ENCODE results near the gene RNF133.

The RNF133 gene

DNA sequence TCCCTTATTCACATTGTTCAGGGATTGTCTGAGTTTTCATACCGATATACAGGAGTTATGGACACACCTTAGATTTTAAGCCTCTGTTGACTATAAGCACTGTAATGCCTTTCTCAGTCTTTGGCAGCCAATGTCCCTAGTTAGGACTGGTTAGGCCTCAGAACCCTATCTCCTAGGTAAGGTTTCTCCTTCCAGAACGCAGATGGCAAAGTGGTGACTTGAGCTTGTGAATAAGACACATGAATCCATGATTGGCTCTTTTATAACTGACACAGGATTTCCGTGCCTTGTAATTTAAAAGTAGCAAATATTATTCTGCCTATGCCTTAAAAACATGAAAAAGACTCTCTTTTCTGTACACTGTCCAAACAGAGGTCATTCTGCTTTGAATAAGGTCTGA lies 16.3 kb upstream of the RNF133 start:
- no peak for TF ChIP-seq EZH2phosphoT487 (conservative IDR thresholded peaks at IDR 0.05; ENCODE audit: low read length)
- no peaks in the 10 kb centered on the region for H3K9me2 ChIP-seq (replicated peaks; ENCODE audit: insufficient read depth, low read length)
- H3K79me2 ChIP-seq (ENCODE audit: insufficient read depth, low read length) = no peaks in the 10 kb centered on the region
- no peaks in the 10 kb centered on the region for H3F3A ChIP-seq (ENCODE audit: insufficient read depth)
- H2AFZ ChIP-seq (ENCODE audit: low read depth, low read length, severe bottlenecking) = no peak overlapping the region
- no peaks in the 10 kb centered on the region for H4K20me1 ChIP-seq (ENCODE audit: low read depth, low read length)
- H3K4me2 ChIP-seq (ENCODE audit: low read depth, low read length, poor library complexity, severe bottlenecking) = no peak overlapping the region
- no peak overlapping the region for H3K4me3 ChIP-seq (ENCODE audit: insufficient read depth, low read length, poor library complexity, severe bottlenecking)
- no peaks in the 10 kb centered on the region for H3K9me3 ChIP-seq (ENCODE audit: insufficient read depth, low read length)
- H3K9ac ChIP-seq (ENCODE audit: low read length) = no peak overlapping the region
- no peak overlapping the region for H3K27ac ChIP-seq (ENCODE audit: low read depth, low read length)
- H3K27me3 ChIP-seq (ENCODE audit: low read length) = no peaks in the 10 kb centered on the region
- H3K36me3 ChIP-seq (ENCODE audit: low read length) = no peaks in the 10 kb centered on the region

DNA sequence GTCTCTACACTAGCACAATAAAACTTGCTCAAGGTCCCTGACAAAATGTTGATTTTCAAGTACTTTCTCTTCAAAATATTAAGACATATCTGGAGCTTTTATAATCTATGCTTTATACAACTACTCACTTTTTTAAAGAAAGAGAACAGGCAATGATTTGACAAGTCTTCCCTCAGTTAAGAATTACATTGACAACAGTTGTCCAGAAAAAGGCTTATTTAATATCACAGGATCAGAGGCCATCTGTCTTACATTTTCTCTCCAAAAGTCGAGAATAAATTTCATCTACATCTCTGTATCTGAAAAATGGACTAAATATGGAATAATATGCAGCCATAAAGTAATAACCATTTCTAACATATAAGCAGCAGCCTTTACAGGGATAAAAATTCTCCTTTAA lies 12.0 kb upstream of the RNF133 start:
- H3K9me3 ChIP-seq (ENCODE audit: insufficient read depth, low read length) = no peaks in the 10 kb centered on the region
- H3K4me2 ChIP-seq (ENCODE audit: low read depth, low read length, poor library complexity, severe bottlenecking) = no peak overlapping the region
- H3K4me3 ChIP-seq (ENCODE audit: insufficient read depth, low read length, poor library complexity, severe bottlenecking) = no peak overlapping the region
- no peak overlapping the region for H3K27ac ChIP-seq (ENCODE audit: low read depth, low read length)
- no peak overlapping the region for H3K9ac ChIP-seq (ENCODE audit: low read length)
- H3K36me3 ChIP-seq (ENCODE audit: low read length) = no peaks in the 10 kb centered on the region
- H3K9me2 ChIP-seq (replicated peaks; ENCODE audit: insufficient read depth, low read length) = no peaks in the 10 kb centered on the region
- H3K79me2 ChIP-seq (ENCODE audit: insufficient read depth, low read length) = no peaks in the 10 kb centered on the region
- no peaks in the 10 kb centered on the region for H3K27me3 ChIP-seq (ENCODE audit: low read length)
- TF ChIP-seq, protein P1, sequence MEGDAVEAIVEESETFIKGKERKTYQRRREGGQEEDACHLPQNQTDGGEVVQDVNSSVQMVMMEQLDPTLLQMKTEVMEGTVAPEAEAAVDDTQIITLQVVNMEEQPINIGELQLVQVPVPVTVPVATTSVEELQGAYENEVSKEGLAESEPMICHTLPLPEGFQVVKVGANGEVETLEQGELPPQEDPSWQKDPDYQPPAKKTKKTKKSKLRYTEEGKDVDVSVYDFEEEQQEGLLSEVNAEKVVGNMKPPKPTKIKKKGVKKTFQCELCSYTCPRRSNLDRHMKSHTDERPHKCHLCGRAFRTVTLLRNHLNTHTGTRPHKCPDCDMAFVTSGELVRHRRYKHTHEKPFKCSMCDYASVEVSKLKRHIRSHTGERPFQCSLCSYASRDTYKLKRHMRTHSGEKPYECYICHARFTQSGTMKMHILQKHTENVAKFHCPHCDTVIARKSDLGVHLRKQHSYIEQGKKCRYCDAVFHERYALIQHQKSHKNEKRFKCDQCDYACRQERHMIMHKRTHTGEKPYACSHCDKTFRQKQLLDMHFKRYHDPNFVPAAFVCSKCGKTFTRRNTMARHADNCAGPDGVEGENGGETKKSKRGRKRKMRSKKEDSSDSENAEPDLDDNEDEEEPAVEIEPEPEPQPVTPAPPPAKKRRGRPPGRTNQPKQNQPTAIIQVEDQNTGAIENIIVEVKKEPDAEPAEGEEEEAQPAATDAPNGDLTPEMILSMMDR (IDR thresholded peaks at IDR 0.05; ENCODE audit: insufficient read depth, low read length, poor library complexity, severe bottlenecking) = no peak
- TF ChIP-seq EZH2phosphoT487 (conservative IDR thresholded peaks at IDR 0.05; ENCODE audit: low read length) = no peak
- H2AFZ ChIP-seq (ENCODE audit: low read depth, low read length, severe bottlenecking) = no peak overlapping the region
- no peaks in the 10 kb centered on the region for H4K20me1 ChIP-seq (ENCODE audit: low read depth, low read length)
- H3F3A ChIP-seq (ENCODE audit: insufficient read depth) = no peaks in the 10 kb centered on the region

DNA sequence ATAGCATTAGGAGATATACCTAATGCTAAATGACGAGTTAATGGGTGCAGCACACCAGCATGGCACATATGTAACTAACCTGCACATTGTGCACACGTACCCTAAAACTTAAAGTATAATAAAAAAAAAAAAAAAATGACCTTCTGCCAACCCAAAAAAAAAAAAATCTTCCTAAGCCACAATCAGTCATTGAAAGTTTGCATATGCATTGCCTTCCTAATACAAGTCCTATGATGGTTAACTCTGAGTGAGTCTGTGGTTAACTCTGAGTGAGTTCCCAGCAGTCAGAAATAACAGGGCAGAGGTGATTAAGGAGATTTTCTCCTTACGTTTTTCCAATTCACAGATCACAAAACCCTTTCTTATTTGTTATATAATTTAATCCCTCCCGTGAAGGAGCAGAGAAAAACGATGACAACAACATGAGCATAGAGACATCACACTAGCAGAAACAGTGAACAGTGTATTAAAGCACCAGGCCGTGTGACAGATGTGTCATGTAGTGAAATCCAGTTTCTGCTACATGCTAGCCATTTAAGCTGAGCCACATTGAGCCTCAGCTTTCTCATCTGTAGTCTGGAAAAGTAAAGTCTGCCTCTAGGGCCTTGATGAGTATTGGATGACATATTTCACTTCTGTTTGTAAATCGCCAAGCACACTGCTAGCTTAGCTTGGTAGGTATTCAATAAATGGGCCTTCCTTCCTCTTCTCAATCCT lies 11.2 kb upstream of the RNF133 start:
- Histone ChIP-seq H3K27me3 (ENCODE audit: low read length) (no peaks in the 10 kb centered on the region), H3K36me3 (ENCODE audit: low read length) (no peaks in the 10 kb centered on the region), H3K9ac (ENCODE audit: low read length) (no peak overlapping the region), H3K4me3 (ENCODE audit: insufficient read depth, low read length, poor library complexity, severe bottlenecking) (no peak overlapping the region), H2AFZ (ENCODE audit: low read depth, low read length, severe bottlenecking) (no peak overlapping the region), H4K20me1 (ENCODE audit: low read depth, low read length) (no peaks in the 10 kb centered on the region), H3K9me3 (ENCODE audit: insufficient read depth, low read length) (no peaks in the 10 kb centered on the region), H3F3A (ENCODE audit: insufficient read depth) (no peaks in the 10 kb centered on the region), H3K4me2 (ENCODE audit: low read depth, low read length, poor library complexity, severe bottlenecking) (no peak overlapping the region), H3K27ac (ENCODE audit: low read depth, low read length) (no peak overlapping the region), H3K9me2 (replicated peaks; ENCODE audit: insufficient read depth, low read length) (no peaks in the 10 kb centered on the region), H3K79me2 (ENCODE audit: insufficient read depth, low read length) (no peaks in the 10 kb centered on the region)
- TF ChIP-seq, protein P1 (IDR thresholded peaks at IDR 0.05; ENCODE audit: insufficient read depth, low read length, poor library complexity, severe bottlenecking) = no peak
- no peak for TF ChIP-seq EZH2phosphoT487 (conservative IDR thresholded peaks at IDR 0.05; ENCODE audit: low read length)

DNA sequence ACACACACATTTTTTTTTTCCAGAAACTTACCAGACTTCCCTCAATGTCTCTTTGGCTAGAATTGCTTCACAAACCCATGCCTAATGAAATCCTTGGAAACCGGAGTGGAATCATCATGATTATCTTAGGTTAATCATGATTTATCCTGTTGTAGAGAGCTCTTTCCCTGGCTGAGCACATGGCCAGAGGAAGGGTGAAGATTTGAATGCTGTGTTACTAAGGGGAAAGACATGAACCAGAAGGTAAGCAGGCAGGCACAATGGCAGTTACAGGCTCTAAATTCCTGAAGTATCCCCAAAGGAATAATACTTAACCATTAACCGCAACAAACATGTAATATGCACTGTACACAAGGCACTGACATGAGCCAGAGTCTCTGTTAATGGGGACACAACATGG lies 7.9 kb upstream of the RNF133 start:
- TF ChIP-seq, protein P1 (IDR thresholded peaks at IDR 0.05; ENCODE audit: insufficient read depth, low read length, poor library complexity, severe bottlenecking) = no peak
- no peak for TF ChIP-seq EZH2phosphoT487 (conservative IDR thresholded peaks at IDR 0.05; ENCODE audit: low read length)

More for the DNA sequence above, 7.9 kb upstream of the RNF133 start:
- Histone ChIP-seq H4K20me1 (ENCODE audit: low read depth, low read length) (no peaks in the 10 kb centered on the region), H3K36me3 (ENCODE audit: low read length) (no peaks in the 10 kb centered on the region), H3K9ac (ENCODE audit: low read length) (no peak overlapping the region), H3K27ac (ENCODE audit: low read depth, low read length) (no peak overlapping the region), H3K4me3 (ENCODE audit: insufficient read depth, low read length, poor library complexity, severe bottlenecking) (no peak overlapping the region), H3K4me2 (ENCODE audit: low read depth, low read length, poor library complexity, severe bottlenecking) (no peak overlapping the region), H3F3A (ENCODE audit: insufficient read depth) (no peaks in the 10 kb centered on the region), H3K27me3 (ENCODE audit: low read length) (no peaks in the 10 kb centered on the region), H3K9me3 (ENCODE audit: insufficient read depth, low read length) (no peaks in the 10 kb centered on the region), H3K79me2 (ENCODE audit: insufficient read depth, low read length) (no peaks in the 10 kb centered on the region), H3K9me2 (replicated peaks; ENCODE audit: insufficient read depth, low read length) (no peaks in the 10 kb centered on the region), H2AFZ (ENCODE audit: low read depth, low read length, severe bottlenecking) (no peak overlapping the region)
